Mesendoderm (in vitro differentiated cells): ENCODE data around the gene CACNA1C.

Experiments
- DNase-seq: peaks from one replicate; pipeline ENCODE4 v3.0.0; 2013
- H2AK5ac ChIP-seq: 2 replicates; pipeline ENCODE4 v1.6.1; 2013; ENCODE audit warnings: low read length, inconsistent platforms
- H2BK120ac ChIP-seq: 2 replicates; pipeline ENCODE4 v1.6.1; 2013; ENCODE audit warnings: low read depth, mild to moderate bottlenecking, low read length, moderate library complexity, mixed read lengths
- H2BK15ac ChIP-seq: replicated peaks from 2 replicates; pipeline ENCODE4 v1.6.1; 2013; ENCODE audit warnings: low read depth, mild to moderate bottlenecking, moderate library complexity
- H2BK5ac ChIP-seq: 2 replicates; pipeline ENCODE4 v1.6.1; 2013; ENCODE audit warnings: low read length, inconsistent platforms
- H3K18ac ChIP-seq: 2 replicates; pipeline ENCODE4 v1.6.1; 2013; ENCODE audit warnings: mild to moderate bottlenecking, low read length, mixed read lengths
- H3K23ac ChIP-seq: one replicate; pipeline ENCODE4 v1.6.1; 2013; ENCODE audit warnings: low read length
- H3K27ac ChIP-seq: 2 replicates; pipeline ENCODE4 v1.5.1; 2013; ENCODE audit warnings: low read depth, mild to moderate bottlenecking, inconsistent platforms, low read length, moderate library complexity
- H3K27me3 ChIP-seq: 2 replicates; pipeline ENCODE4 v1.6.1; 2013; ENCODE audit warnings: low read length, control low read depth, mild to moderate bottlenecking, inconsistent platforms; ENCODE audit not compliant: insufficient read depth, poor library complexity
- H3K36me3 ChIP-seq: 2 replicates; pipeline ENCODE4 v1.6.1; 2013; ENCODE audit warnings: low read length, inconsistent platforms; ENCODE audit not compliant: control insufficient read depth, insufficient read depth
- H3K4ac ChIP-seq: one replicate; pipeline ENCODE4 v1.6.1; 2013; ENCODE audit warnings: low read depth, mild to moderate bottlenecking, low read length, moderate library complexity
- H3K4me1 ChIP-seq: 2 replicates; pipeline ENCODE4 v1.6.1; 2013; ENCODE audit warnings: low read depth, low read length, inconsistent platforms; ENCODE audit not compliant: control insufficient read depth
- H3K4me2 ChIP-seq: 2 replicates; pipeline ENCODE4 v1.6.1; 2013; ENCODE audit warnings: low read length
- H3K4me3 ChIP-seq: 2 replicates; pipeline ENCODE4 v1.5.1; 2013; ENCODE audit warnings: mild to moderate bottlenecking, low read length
- H3K56ac ChIP-seq: one replicate; pipeline ENCODE4 v1.6.1; 2013; ENCODE audit warnings: low read length
- H3K79me1 ChIP-seq: 2 replicates; pipeline ENCODE4 v1.6.1; 2013; ENCODE audit warnings: low read length, inconsistent platforms
- H3K79me2 ChIP-seq: 2 replicates; pipeline ENCODE4 v1.6.1; 2013; ENCODE audit warnings: mild to moderate bottlenecking, low read length; ENCODE audit not compliant: control insufficient read depth, insufficient read depth
- H3K9ac ChIP-seq: 2 replicates; pipeline ENCODE4 v1.6.1; 2013; ENCODE audit warnings: low read length, inconsistent platforms
- H4K5ac ChIP-seq: one replicate; pipeline ENCODE4 v1.6.1; 2013; ENCODE audit warnings: low read length
- H4K8ac ChIP-seq: one replicate; pipeline ENCODE4 v1.6.1; 2013; ENCODE audit warnings: low read depth, mild to moderate bottlenecking, control low read depth, low read length, moderate library complexity
- WGBS: extraction: QIAGEN DNeasy Blood & Tissue Kit; methylation state at CpG from one replicate; pipeline ENCODE4 v1.1.7; 2013; ENCODE audit warnings: low lambda C conversion rate, missing lambda C conversion rate; ENCODE audit not compliant: insufficient coverage; ENCODE audit errors: extremely low coverage; 5-methylcytosine and 5-hydroxymethylcytosine counted together

Gene CACNA1C

GRCh38 chr12:2456122-2456812 is 403.5 kb downstream of the CACNA1C start:
- Histone ChIP-seq H2BK120ac (no peak overlapping the region), H3K4me3 (no peak overlapping the region), H3K18ac (no peak overlapping the region), H3K4me1 (no peaks in the 10 kb centered on the region), H4K8ac (no peak overlapping the region), H2AK5ac (no peak overlapping the region), H2BK5ac (no peak overlapping the region), H4K5ac (no peak overlapping the region), H3K27ac (no peak overlapping the region), H2BK15ac (no peak overlapping the region), H3K36me3 (no peaks in the 10 kb centered on the region), H3K56ac (no peak overlapping the region), H3K23ac (no peak overlapping the region), H3K79me1 (no peaks in the 10 kb centered on the region), H3K9ac (no peak overlapping the region), H3K27me3 (no peaks in the 10 kb centered on the region), H3K4ac (no peak overlapping the region), H3K4me2 (no peak overlapping the region), H3K79me2 (no peaks in the 10 kb centered on the region)
- DNase-seq: no peak
- no CpG with 5 or more reads among the region's 12 CpGs for WGBS

- Histone ChIP-seq H3K4me2 (no peak overlapping the region), H2BK5ac (no peak overlapping the region), H3K79me2 (no peaks in the 10 kb centered on the region), H3K4me3 (no peak overlapping the region), H4K8ac (no peak overlapping the region), H3K56ac (no peak overlapping the region), H3K36me3 (no peaks in the 10 kb centered on the region), H2BK15ac (no peak overlapping the region), H3K18ac (no peak overlapping the region), H3K4me1 (no peaks in the 10 kb centered on the region), H3K4ac (no peak overlapping the region), H3K23ac (no peak overlapping the region), H4K5ac (no peak overlapping the region), H3K9ac (no peak overlapping the region), H3K27me3 (no peaks in the 10 kb centered on the region), H3K27ac (no peak overlapping the region), H3K79me1 (no peaks in the 10 kb centered on the region), H2AK5ac (no peak overlapping the region), H2BK120ac (no peak overlapping the region)
- no peak for DNase-seq
- WGBS: no CpG with 5 or more reads among the region's 6 CpGs
Measured at GRCh38 chr12:2456813-2457186, 404.0 kb downstream of the CACNA1C start.

GRCh38 chr12:2457215-2457932 is 404.6 kb downstream of the CACNA1C start:
- H3K4me2 ChIP-seq: no peak overlapping the region
- H3K56ac ChIP-seq: no peak overlapping the region
- H3K36me3 ChIP-seq: no peaks in the 10 kb centered on the region
- H4K8ac ChIP-seq: no peak overlapping the region
- no peak overlapping the region for H3K9ac ChIP-seq
- no CpG with 5 or more reads among the region's 23 CpGs for WGBS
- H3K79me1 ChIP-seq: no peaks in the 10 kb centered on the region
- H3K27me3 ChIP-seq: no peaks in the 10 kb centered on the region
- no peak overlapping the region for H3K4me3 ChIP-seq
- no peaks in the 10 kb centered on the region for H3K79me2 ChIP-seq
- H3K4ac ChIP-seq: no peak overlapping the region
- no peak overlapping the region for H2AK5ac ChIP-seq
- no peak overlapping the region for H3K18ac ChIP-seq
- no peak overlapping the region for H3K23ac ChIP-seq
- H4K5ac ChIP-seq: no peak overlapping the region
- H2BK15ac ChIP-seq: no peak overlapping the region
- H2BK5ac ChIP-seq: no peak overlapping the region
- no peak for DNase-seq
- H3K4me1 ChIP-seq: no peaks in the 10 kb centered on the region
- H3K27ac ChIP-seq: no peak overlapping the region
- no peak overlapping the region for H2BK120ac ChIP-seq

GRCh38 chr12:2457933-2458414 is 405.2 kb downstream of the CACNA1C start:
- no peak overlapping the region for H3K4ac ChIP-seq
- no peak for DNase-seq
- no CpG with 5 or more reads among the region's 4 CpGs for WGBS
- H2BK15ac ChIP-seq: no peak overlapping the region
- no peak overlapping the region for H3K27ac ChIP-seq
- no peaks in the 10 kb centered on the region for H3K79me1 ChIP-seq
- no peak overlapping the region for H3K23ac ChIP-seq
- no peak overlapping the region for H2BK120ac ChIP-seq
- H3K18ac ChIP-seq: no peak overlapping the region
- no peak overlapping the region for H2BK5ac ChIP-seq
- no peaks in the 10 kb centered on the region for H3K36me3 ChIP-seq
- H2AK5ac ChIP-seq: no peak overlapping the region
- no peaks in the 10 kb centered on the region for H3K79me2 ChIP-seq
- no peak overlapping the region for H3K4me2 ChIP-seq
- H4K8ac ChIP-seq: no peak overlapping the region
- H4K5ac ChIP-seq: no peak overlapping the region
- H3K9ac ChIP-seq: no peak overlapping the region
- no peaks in the 10 kb centered on the region for H3K27me3 ChIP-seq
- H3K56ac ChIP-seq: no peak overlapping the region
- no peak overlapping the region for H3K4me3 ChIP-seq
- H3K4me1 ChIP-seq: no peaks in the 10 kb centered on the region

- no peak overlapping the region for H3K56ac ChIP-seq
Measured at GRCh38 chr12:2460051-2460670, 407.4 kb downstream of the CACNA1C start.

More at GRCh38 chr12:2460051-2460670, 407.4 kb downstream of the CACNA1C start:
- Histone ChIP-seq H3K9ac (no peak overlapping the region), H2BK120ac (no peak overlapping the region), H2BK5ac (no peak overlapping the region), H2BK15ac (no peak overlapping the region), H3K4me1 (no peaks in the 10 kb centered on the region), H2AK5ac (no peak overlapping the region), H3K36me3 (no peaks in the 10 kb centered on the region), H3K27ac (no peak overlapping the region), H3K4me2 (no peak overlapping the region), H4K8ac (no peak overlapping the region), H4K5ac (no peak overlapping the region), H3K23ac (no peak overlapping the region), H3K4ac (no peak overlapping the region), H3K4me3 (no peak overlapping the region), H3K79me2 (no peaks in the 10 kb centered on the region), H3K79me1 (no peaks in the 10 kb centered on the region), H3K18ac (no peak overlapping the region), H3K27me3 (no peaks in the 10 kb centered on the region)
- no peak for DNase-seq
- WGBS: no CpG with 5 or more reads among the region's 10 CpGs
